Measurements from ENCODE around the gene SYNE1. TPM values are rescaled to one million over a fixed set of nuclear protein-coding genes. Genes with fewer than 3 reads are reported as not detected.

SYNE1 gene
- total and polyA plus RNA-seq, 2 of the 8 experiments (the other 6 are each of a cell fraction or from before 2014, with no cell fraction given): 2.8 to 5.5 TPM

- H3K56ac ChIP-seq (replicated peaks; ENCODE audit: insufficient read length, low read depth, low read length): no peak overlapping the region
- no peaks in the 10 kb centered on the region for H3K27me3 ChIP-seq (replicated peaks in 1 of 4; ENCODE audit: control insufficient read depth in 3 of 4, extremely low read depth in 1 of 4, insufficient read depth in 3 of 4, low read length in 3 of 4)
- H2BK120ac ChIP-seq (replicated peaks; ENCODE audit: low read depth, low read length): no peak overlapping the region
- ChIA-PET CTCF (ENCODE audit: partially characterized antibody) (interaction anchor here (1.1 kb wide), 1 partner anchor 226 kb away, joined by 3 read pairs; no protein-coding TSS in a partner anchor), POLR2A (ENCODE audit: partially characterized antibody) (interaction anchor here (1.4 kb wide), 1 partner anchor 14 kb away, joined by 3 read pairs; no protein-coding TSS in a partner anchor)
- no peaks in the 10 kb centered on the region for H4K20me1 ChIP-seq (replicated peaks in 1 of 2; ENCODE audit: control insufficient read depth in 1 of 2, insufficient read depth in 2 of 2, low read length in 2 of 2)
- TF ChIP-seq TEAD4 (IDR thresholded peaks at IDR 0.05; ENCODE audit: low read depth, low read length) (no peak), CEBPB (IDR thresholded peaks at IDR 0.05; ENCODE audit: low read depth, low read length) (no peak), ZNF274 (IDR thresholded peaks at IDR 0.05; ENCODE audit: borderline replicate concordance, extremely low read depth, low read length) (no peak), BCL11A (IDR thresholded peaks at IDR 0.05; ENCODE audit: low read depth in 2 of 2, low read length in 2 of 2) (no peak), CBX8 (IDR thresholded peaks at IDR 0.05; ENCODE audit: borderline replicate concordance, low read depth, low read length) (no peak), TBP (IDR thresholded peaks at IDR 0.05; ENCODE audit: low read depth, low read length) (no peak)
- no peak overlapping the region for H4K5ac ChIP-seq (ENCODE audit: insufficient read length, low read depth, low read length)
- no peak overlapping the region for H2BK20ac ChIP-seq (ENCODE audit: low read length)
- H4K91ac ChIP-seq (replicated peaks; ENCODE audit: insufficient read length, low read length): no peak overlapping the region
- no peak overlapping the region for H3K4me3 ChIP-seq (ENCODE audit: extremely low read depth in 1 of 4, insufficient read depth in 2 of 4, low read depth in 3 of 4, low read length in 4 of 4)
- H3K36me3 ChIP-seq (ENCODE audit: control insufficient read depth in 2 of 4, insufficient read depth in 4 of 4, low read length in 3 of 4): no peaks in the 10 kb centered on the region
- no peak overlapping the region for H3K23ac ChIP-seq (ENCODE audit: insufficient read length)
- WGBS, 2 experiments (ENCODE audit: extremely low coverage in 1 of 2, insufficient coverage in 1 of 2, insufficient read length in 1 of 2, insufficient replicate concordance in 2 of 2, low coverage in 1 of 2, low lambda C conversion rate in 2 of 2, missing lambda C conversion rate in 1 of 2): 91% methylated on average over 8 of the region's 8 CpGs; no CpG with 5 or more reads in 1 of the 2 experiments
- H3K14ac ChIP-seq (ENCODE audit: insufficient read length): no peak overlapping the region
- no peak overlapping the region; the same call in 1 of the 2 replicates for H3K18ac ChIP-seq (ENCODE audit: extremely low read depth, low read length)
- H2BK12ac ChIP-seq (ENCODE audit: low read depth, low read length): no peak overlapping the region
- no peak for FAIRE-seq
- H3K79me1 ChIP-seq (ENCODE audit: low read depth, low read length): no peaks in the 10 kb centered on the region
- H4K8ac ChIP-seq (ENCODE audit: extremely low read depth, insufficient read depth, low read length): no peak overlapping the region
- no peak overlapping the region for H2AFZ ChIP-seq (ENCODE audit: low read length)
- no peak overlapping the region for H3K9ac ChIP-seq (replicated peaks in 1 of 4; ENCODE audit: extremely low read depth in 1 of 4, low read depth in 3 of 4, low read length in 3 of 4)
- H3K4me1 ChIP-seq (replicated peaks in 1 of 4; ENCODE audit: control insufficient read depth in 3 of 4, insufficient read depth in 4 of 4, low read length in 3 of 4): no peaks in the 10 kb centered on the region
- no peak overlapping the region for H2BK15ac ChIP-seq (ENCODE audit: low read length)
- DNase-seq (ENCODE audit: low read depth in 1 of 2, low spot score in 2 of 2): no peak
- H3K9me3 ChIP-seq (ENCODE audit: insufficient read depth in 2 of 2, low read depth in 1 of 2, low read length in 1 of 2): 0 out of 4 replicates have a peak, but pooled peaks cover 0 to 2% of the 10 kb centered on the region in 2 experiments
- no peak overlapping the region for H3K4me2 ChIP-seq (ENCODE audit: insufficient read depth in 1 of 2, low read depth in 2 of 2, low read length in 2 of 2)
- H2BK5ac ChIP-seq (ENCODE audit: low read depth, low read length): no peak overlapping the region
- H3K4ac ChIP-seq (replicated peaks; ENCODE audit: insufficient read length, low read depth, low read length): no peak overlapping the region
- H2AK5ac ChIP-seq (ENCODE audit: low read depth, low read length): no peak overlapping the region
- no peaks in the 10 kb centered on the region for H3K23me2 ChIP-seq (ENCODE audit: low read depth, low read length)
- no peak overlapping the region for H3K27ac ChIP-seq (ENCODE audit: low read depth, low read length)
- no peaks in the 10 kb centered on the region for H3K79me2 ChIP-seq (ENCODE audit: control insufficient read depth in 1 of 2, insufficient read depth in 2 of 2, low read length in 2 of 2)
Observed at GRCh38 chr6:152416652-152417051, 220.5 kb downstream of the SYNE1 start.

Data from H1 (cell line).